GM21825 (cell line): ENCODE results near the gene TMEM95.
A peak's percentile ranks its signal among the peaks of the same experiment; 100 is the strongest.
"Not testable (repeated sequence)": the region's sequence is repeated elsewhere in the genome, so short reads cannot be mapped to it uniquely, and the experiment has no call there.

ENCODE experiments used
- ATAC-seq: cut with Tn5 transposase; IDR thresholded peaks from one replicate; pipeline ENCODE4 v1.9.1; 2021; ENCODE audit warnings: mild to moderate bottlenecking, moderate library complexity; ENCODE audit not compliant: unreplicated experiment

TMEM95 gene

GRCh38 chr17:7346761-7347614 lies 8.0 kb upstream of the TMEM95 start:
- ATAC-seq: no peak

- no peak for ATAC-seq
Observed at GRCh38 chr17:7347630-7348477, 7.1 kb upstream of the TMEM95 start.

GRCh38 chr17:7348478-7349242 lies 6.3 kb upstream of the TMEM95 start:
- no peak for ATAC-seq

GRCh38 chr17:7351665-7352502 lies 3.1 kb upstream of the TMEM95 start, which contains the start of gene KCTD11:
Gene KCTD11 (plus strand): TSS chr17:7352162.
- peak; percentile 46 for ATAC-seq

- no peak for ATAC-seq
Observed at GRCh38 chr17:7352503-7352889, 2.5 kb upstream of the TMEM95 start.

- no peak for ATAC-seq
Observed at GRCh38 chr17:7352910-7353635, 1.9 kb upstream of the TMEM95 start.

- ATAC-seq: no peak
Observed at GRCh38 chr17:7354262-7354843, 603 bp upstream of the TMEM95 start.

- ATAC-seq: no peak
Observed at GRCh38 chr17:7355573-7355972, 617 bp downstream of the TMEM95 start.

GRCh38 chr17:7356072-7356549 lies 1.2 kb downstream of the TMEM95 start:
- ATAC-seq: no peak

GRCh38 chr17:7356756-7357155 lies 1.8 kb downstream of the TMEM95 start:
- no peak for ATAC-seq

GRCh38 chr17:7357381-7357780 lies 2.4 kb downstream of the TMEM95 start:
- no peak for ATAC-seq

- no peak for ATAC-seq
Observed at GRCh38 chr17:7361906-7362305, 7.0 kb downstream of the TMEM95 start.

GRCh38 chr17:7363311-7363710 lies 8.4 kb downstream of the TMEM95 start:
- no peak for ATAC-seq

- ATAC-seq: not testable (repeated sequence)
Observed at GRCh38 chr17:7365963-7366362, 11.0 kb downstream of the TMEM95 start.

GRCh38 chr17:7367083-7367482 lies 12.1 kb downstream of the TMEM95 start:
- ATAC-seq: no peak

GRCh38 chr17:7367918-7368598 lies 13.1 kb downstream of the TMEM95 start:
- no peak for ATAC-seq

GRCh38 chr17:7368599-7368994 lies 13.6 kb downstream of the TMEM95 start:
- not testable (repeated sequence) for ATAC-seq

- no peak for ATAC-seq
Observed at GRCh38 chr17:7369825-7370224, 14.9 kb downstream of the TMEM95 start.
